D341Med (cell line): Measurements from ENCODE around the gene ROR2.
A peak's percentile ranks its signal among the peaks of the same experiment; 100 is the strongest.

Experiments
- DNase-seq: peaks from one replicate; pipeline ENCODE4 v3.0.0; 2012; ENCODE audit warnings: low spot score

ROR2 gene

GRCh38 chr9:91736898-91737601 lies 213.0 kb downstream of the ROR2 start:
- DNase-seq, result no peak

- DNase-seq, result no peak
These were observed 213.7 kb downstream of the ROR2 start for GRCh38 chr9:91736311-91736710.

DNA sequence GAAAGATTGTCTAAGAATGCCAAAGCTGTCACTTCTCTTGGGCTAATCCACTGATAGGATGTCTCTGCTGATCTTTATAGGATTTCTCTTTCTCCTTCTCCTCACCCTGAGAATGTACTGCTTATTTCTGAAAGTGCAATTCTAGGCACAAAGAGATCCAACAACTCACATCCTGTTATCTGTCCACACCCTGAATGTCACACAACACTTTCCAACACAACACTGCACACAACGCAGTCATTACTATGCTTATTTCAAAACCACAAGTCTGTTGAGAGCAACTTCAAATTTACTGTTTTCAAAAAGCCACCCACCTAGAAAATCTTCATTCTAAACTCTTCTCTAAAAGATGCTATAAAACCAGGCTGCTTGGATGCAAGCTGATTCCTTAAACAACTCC lies 215.0 kb downstream of the ROR2 start:
- no peak for DNase-seq

GRCh38 chr9:91734371-91734981 lies 215.6 kb downstream of the ROR2 start:
- peak; percentile 73 for DNase-seq

- no peak for DNase-seq
These were observed 216.9 kb downstream of the ROR2 start for GRCh38 chr9:91733006-91733624.

DNA sequence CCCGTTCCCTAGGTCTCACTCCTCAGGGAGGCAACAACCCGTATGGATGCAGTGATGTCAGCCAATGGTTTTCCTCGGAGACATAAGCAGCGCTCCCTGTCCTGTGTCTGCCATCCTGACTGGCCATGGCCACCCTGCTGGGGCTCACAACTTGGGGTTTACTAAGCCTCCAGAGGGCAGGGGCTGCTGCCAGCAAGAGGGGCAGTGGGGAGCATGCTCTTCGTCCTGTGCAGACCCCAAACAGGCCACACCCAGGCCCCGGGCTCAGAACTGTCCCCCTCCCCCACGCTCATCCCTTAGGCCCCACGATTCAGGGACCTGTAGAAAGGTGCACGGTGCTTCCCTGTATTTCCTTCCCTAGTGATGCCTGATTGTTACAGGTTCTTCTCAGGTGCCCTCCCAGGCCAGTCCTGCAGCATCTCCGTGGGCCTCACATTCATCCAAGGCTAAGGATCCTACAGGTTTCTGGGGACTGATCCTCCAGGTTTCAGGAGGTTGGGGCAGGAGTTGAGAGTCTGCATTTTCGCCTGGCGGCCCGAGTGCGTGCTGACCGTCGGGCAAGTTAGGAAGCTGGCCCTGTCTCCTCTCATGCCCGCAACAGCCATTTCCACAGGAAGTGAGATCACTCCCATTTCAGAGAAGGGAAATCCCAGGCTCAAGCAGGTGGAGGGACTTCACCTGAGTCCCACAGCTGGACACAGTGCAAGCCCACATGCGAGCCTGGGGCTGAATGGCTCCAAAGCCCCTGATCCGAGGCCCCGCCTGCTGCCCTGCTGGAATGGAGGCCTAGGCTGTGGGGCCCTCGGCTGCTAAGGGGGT lies 217.6 kb downstream of the ROR2 start:
- no peak for DNase-seq

GRCh38 chr9:91730806-91731205 lies 219.2 kb downstream of the ROR2 start:
- DNase-seq, result no peak

DNA sequence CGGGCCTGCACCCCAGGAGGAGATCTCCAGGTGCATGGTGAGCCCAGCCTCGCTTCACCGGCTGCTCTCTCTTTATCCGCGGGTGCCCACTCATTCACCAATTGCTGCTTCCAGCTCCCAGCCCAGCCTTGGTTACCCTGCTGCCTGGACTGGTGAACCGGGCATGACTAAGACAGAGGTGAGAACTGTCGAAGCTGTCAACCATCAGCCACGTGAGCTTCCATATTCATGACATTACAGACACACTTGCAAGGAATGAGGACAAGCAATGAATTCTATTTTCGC lies 220.5 kb downstream of the ROR2 start:
- no peak for DNase-seq

- no peak for DNase-seq
These were observed 222.1 kb downstream of the ROR2 start for GRCh38 chr9:91727972-91728371.

- peak; percentile 68 for DNase-seq
These were observed 222.6 kb downstream of the ROR2 start for GRCh38 chr9:91727316-91727861.

DNA sequence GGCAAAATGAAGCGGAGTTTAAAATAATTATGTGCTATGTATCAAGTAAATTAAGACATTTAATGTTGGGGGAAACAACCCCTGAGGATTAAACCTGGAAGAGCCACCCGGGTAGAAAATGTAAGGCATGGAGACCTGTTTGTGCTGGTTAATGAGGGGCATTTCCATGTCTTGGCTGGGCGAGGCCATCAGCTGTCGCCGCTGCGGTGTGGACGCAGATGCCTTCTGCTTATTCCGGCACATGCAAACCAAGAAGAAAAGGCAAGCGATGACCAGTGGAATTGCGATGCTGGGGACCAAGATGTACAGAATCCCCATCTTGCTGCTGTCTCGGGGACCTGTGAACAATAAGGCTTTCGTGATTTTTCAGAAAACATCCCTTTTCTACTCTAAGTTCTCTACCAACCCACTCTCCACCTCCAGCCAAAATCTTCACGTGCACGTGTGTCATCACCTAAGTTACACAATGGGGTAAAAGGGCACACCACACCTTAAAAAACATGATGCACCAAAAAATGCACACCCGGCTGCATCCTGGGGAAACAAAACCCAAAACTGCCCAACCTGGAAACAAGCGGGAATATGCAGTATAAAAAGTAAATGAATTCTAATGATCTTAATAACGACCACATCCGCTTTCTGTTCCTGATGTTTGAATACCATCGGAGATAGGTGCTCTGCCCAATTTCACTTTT lies 223.5 kb downstream of the ROR2 start:
- no peak for DNase-seq

- no peak for DNase-seq
These were observed 224.4 kb downstream of the ROR2 start for GRCh38 chr9:91725651-91726050.

- no peak for DNase-seq
These were observed 225.2 kb downstream of the ROR2 start for GRCh38 chr9:91724609-91725505.

DNA sequence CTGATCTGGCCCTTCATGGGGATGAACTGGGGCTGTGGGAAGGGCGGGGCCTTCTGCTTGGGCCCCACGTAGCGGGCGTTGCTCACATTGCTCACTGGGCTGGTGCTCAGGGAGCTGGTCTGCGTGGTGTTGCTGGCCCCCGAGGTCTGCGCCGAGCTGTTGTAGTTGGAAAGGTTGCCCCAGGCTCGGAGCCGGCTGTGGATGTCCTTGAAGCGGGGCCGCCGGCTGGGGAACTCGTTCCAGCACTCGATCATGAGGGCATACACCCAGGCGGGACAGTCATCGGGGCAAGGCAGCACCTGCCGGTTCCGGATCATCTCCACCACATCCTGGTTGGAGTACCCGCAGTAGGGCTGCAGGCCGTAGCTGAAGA lies 226.0 kb downstream of the ROR2 start:
- DNase-seq, result no peak

- DNase-seq, result no peak
These were observed 226.5 kb downstream of the ROR2 start for GRCh38 chr9:91723420-91724067.

DNA sequence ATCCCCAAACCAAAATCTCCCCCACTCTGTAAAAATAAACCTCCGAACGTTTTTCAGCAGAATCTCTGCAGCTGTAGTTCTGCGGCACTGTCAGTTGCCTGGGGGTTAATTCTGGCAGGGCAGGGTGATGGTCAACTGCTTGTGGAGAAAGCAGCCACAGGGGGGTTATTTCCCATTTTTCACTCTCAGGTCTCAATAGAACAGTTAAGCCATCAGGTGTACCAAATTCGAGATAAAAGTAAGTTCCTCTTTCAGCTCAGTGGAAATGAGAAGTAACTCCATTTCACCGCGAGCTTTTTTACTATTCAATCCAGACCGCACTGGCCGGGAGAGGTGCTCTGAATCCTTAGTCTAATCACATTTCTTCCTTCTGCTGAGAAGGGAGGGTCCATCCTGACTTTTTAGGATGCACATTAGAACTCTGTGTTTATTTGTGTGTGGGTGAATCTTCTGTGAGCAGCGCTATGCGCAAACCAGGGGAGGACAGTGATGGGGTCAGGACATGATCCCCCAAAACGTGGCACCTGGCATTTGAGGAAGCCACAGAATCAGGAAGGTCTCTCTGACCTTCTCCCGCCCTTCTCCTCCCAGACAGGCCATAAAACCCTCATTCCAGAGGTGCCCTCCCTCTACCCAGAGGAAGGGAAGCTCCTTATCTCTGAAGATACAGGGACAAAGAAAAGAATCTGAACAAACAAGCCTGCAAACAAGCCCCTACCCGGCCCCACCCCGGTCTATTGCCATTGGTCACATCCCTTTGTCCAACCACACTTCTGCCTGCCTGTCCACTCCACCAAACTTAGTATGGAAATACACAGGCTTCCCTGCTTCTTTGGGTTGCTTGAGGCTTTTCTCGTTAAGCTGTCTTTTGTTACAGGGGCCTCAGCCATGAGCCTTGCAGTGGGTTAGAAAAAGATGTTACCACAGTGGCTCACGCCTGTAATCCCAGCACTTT lies 229.0 kb downstream of the ROR2 start:
- DNase-seq, result no peak

DNA sequence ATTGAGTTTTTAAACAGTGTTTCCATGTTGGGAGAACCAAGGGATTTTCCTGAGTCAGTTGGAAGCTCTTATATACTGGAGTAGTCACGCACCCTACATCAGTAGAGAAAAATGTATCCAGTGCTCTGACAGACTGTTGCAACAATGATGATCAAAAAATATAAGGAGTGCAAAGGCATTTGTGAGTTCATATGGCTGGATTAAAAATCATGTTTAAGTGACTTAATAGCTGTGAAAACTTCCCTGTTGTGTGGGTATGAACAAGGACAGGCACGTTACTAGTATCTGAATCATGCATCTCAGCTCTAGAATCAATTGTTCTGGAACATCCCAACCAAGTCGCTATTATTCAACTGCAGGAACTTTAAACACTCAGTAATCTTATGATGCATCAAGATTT lies 229.7 kb downstream of the ROR2 start:
- DNase-seq, result no peak

- DNase-seq, result no peak
These were observed 232.0 kb downstream of the ROR2 start for GRCh38 chr9:91718071-91718470.

DNA sequence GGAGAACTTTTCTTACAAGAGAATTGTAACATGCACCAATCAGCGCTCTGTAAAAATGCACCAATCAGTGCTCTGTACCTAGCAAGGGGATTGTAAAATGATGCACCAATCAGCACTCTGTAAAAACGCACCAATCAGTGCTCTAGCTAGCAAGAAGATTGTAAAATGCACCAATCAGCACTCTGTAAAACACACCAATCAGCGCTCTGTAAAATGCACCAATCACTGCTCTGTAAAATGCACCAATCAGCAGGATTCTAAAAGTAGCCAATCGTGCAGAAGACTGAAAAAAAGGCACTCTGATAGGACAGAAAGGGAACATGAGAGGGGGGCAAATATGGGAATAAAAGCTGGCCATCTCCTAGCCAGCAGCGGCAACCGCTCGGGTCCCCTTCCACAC lies 233.2 kb downstream of the ROR2 start:
- DNase-seq, result no peak
